ENCODE data around the gene ZFP42.
"Not testable (repeated sequence)": the region's sequence is repeated elsewhere in the genome, so short reads cannot be mapped to it uniquely, and the experiment has no call there.

ZFP42 gene

GRCh38 chr4:187995322-187996207 is at the start of gene ZFP42:
ZFP42 (plus strand) TSS chr4:187995771; CDS start chr4:188002808, 7,037 bp downstream.
- Histone ChIP-seq H3K4me3 (ENCODE audit: low read length) (peak within 1 kb of the TSS; percentile 95), H3K36me3 (ENCODE audit: control insufficient read depth, low read depth, low read length) (peaks cover 27% of the 10 kb centered on the region), H3K9ac (ENCODE audit: low read length) (peak within 1 kb of the TSS; percentile 100), H3K4me1 (ENCODE audit: control insufficient read depth, low read depth, low read length) (peaks cover 24% of the 10 kb centered on the region), H3K27me3 (ENCODE audit: control insufficient read depth, insufficient read depth, low read length) (no peaks in the 10 kb centered on the region), H3K9me3 (ENCODE audit: control insufficient read depth, low read depth, low read length) (no peaks in the 10 kb centered on the region), H3K27ac (ENCODE audit: low read length) (peak within 1 kb of the TSS; percentile 98)

- H3K27me3 ChIP-seq (ENCODE audit: control insufficient read depth, insufficient read depth, low read length), result no peaks in the 10 kb centered on the region
- no peaks in the 10 kb centered on the region for H3K9me3 ChIP-seq (ENCODE audit: control insufficient read depth, low read depth, low read length)
- no peak overlapping the region for H3K9ac ChIP-seq (ENCODE audit: low read length)
- no peak overlapping the region for H3K27ac ChIP-seq (ENCODE audit: low read length)
- H3K4me3 ChIP-seq (ENCODE audit: low read length), result no peak overlapping the region
- H3K4me1 ChIP-seq (ENCODE audit: control insufficient read depth, low read depth, low read length), result peaks cover 4% of the 10 kb centered on the region
- H3K36me3 ChIP-seq (ENCODE audit: control insufficient read depth, low read depth, low read length), result no peaks in the 10 kb centered on the region
Observed at GRCh38 chr4:187961171-187961570, 34.4 kb upstream of the ZFP42 start.

- no peaks in the 10 kb centered on the region for H3K27me3 ChIP-seq (ENCODE audit: control insufficient read depth, insufficient read depth, low read length)
- no peaks in the 10 kb centered on the region for H3K36me3 ChIP-seq (ENCODE audit: control insufficient read depth, low read depth, low read length)
- no peak overlapping the region for H3K9ac ChIP-seq (ENCODE audit: low read length)
- no peaks in the 10 kb centered on the region for H3K9me3 ChIP-seq (ENCODE audit: control insufficient read depth, low read depth, low read length)
- no peak overlapping the region for H3K27ac ChIP-seq (ENCODE audit: low read length)
- peaks cover 4% of the 10 kb centered on the region for H3K4me1 ChIP-seq (ENCODE audit: control insufficient read depth, low read depth, low read length)
- H3K4me3 ChIP-seq (ENCODE audit: low read length), result no peak overlapping the region
Observed at GRCh38 chr4:187961961-187962360, 33.6 kb upstream of the ZFP42 start.

- no peaks in the 10 kb centered on the region for H3K9me3 ChIP-seq (ENCODE audit: control insufficient read depth, low read depth, low read length)
- peaks cover 4% of the 10 kb centered on the region for H3K4me1 ChIP-seq (ENCODE audit: control insufficient read depth, low read depth, low read length)
- H3K27me3 ChIP-seq (ENCODE audit: control insufficient read depth, insufficient read depth, low read length), result no peaks in the 10 kb centered on the region
- H3K27ac ChIP-seq (ENCODE audit: low read length), result no peak overlapping the region
- no peak overlapping the region for H3K4me3 ChIP-seq (ENCODE audit: low read length)
- no peaks in the 10 kb centered on the region for H3K36me3 ChIP-seq (ENCODE audit: control insufficient read depth, low read depth, low read length)
- H3K9ac ChIP-seq (ENCODE audit: low read length), result no peak overlapping the region
Observed at GRCh38 chr4:187962926-187963325, 32.6 kb upstream of the ZFP42 start.

GRCh38 chr4:187965726-187966125 is 29.8 kb upstream of the ZFP42 start:
- H3K36me3 ChIP-seq (ENCODE audit: control insufficient read depth, low read depth, low read length), result no peaks in the 10 kb centered on the region
- no peaks in the 10 kb centered on the region for H3K9me3 ChIP-seq (ENCODE audit: control insufficient read depth, low read depth, low read length)
- no peak overlapping the region for H3K27ac ChIP-seq (ENCODE audit: low read length)
- no peak overlapping the region for H3K9ac ChIP-seq (ENCODE audit: low read length)
- no peak overlapping the region for H3K4me3 ChIP-seq (ENCODE audit: low read length)
- H3K4me1 ChIP-seq (ENCODE audit: control insufficient read depth, low read depth, low read length), result peaks cover 4% of the 10 kb centered on the region
- H3K27me3 ChIP-seq (ENCODE audit: control insufficient read depth, insufficient read depth, low read length), result no peaks in the 10 kb centered on the region

- H3K27ac ChIP-seq (ENCODE audit: low read length), result no peak overlapping the region
- H3K9ac ChIP-seq (ENCODE audit: low read length), result no peak overlapping the region
- no peaks in the 10 kb centered on the region for H3K4me1 ChIP-seq (ENCODE audit: control insufficient read depth, low read depth, low read length)
- no peaks in the 10 kb centered on the region for H3K9me3 ChIP-seq (ENCODE audit: control insufficient read depth, low read depth, low read length)
- no peaks in the 10 kb centered on the region for H3K27me3 ChIP-seq (ENCODE audit: control insufficient read depth, insufficient read depth, low read length)
- no peaks in the 10 kb centered on the region for H3K36me3 ChIP-seq (ENCODE audit: control insufficient read depth, low read depth, low read length)
- no peak overlapping the region for H3K4me3 ChIP-seq (ENCODE audit: low read length)
Observed at GRCh38 chr4:187972135-187972534, 23.4 kb upstream of the ZFP42 start.

GRCh38 chr4:187983746-187984145 is 11.8 kb upstream of the ZFP42 start:
- Histone ChIP-seq H3K4me1 (ENCODE audit: control insufficient read depth, low read depth, low read length) (no peaks in the 10 kb centered on the region), H3K9me3 (ENCODE audit: control insufficient read depth, low read depth, low read length) (no peaks in the 10 kb centered on the region), H3K36me3 (ENCODE audit: control insufficient read depth, low read depth, low read length) (no peaks in the 10 kb centered on the region), H3K27ac (ENCODE audit: low read length) (no peak overlapping the region), H3K4me3 (ENCODE audit: low read length) (no peak overlapping the region), H3K27me3 (ENCODE audit: control insufficient read depth, insufficient read depth, low read length) (no peaks in the 10 kb centered on the region), H3K9ac (ENCODE audit: low read length) (no peak overlapping the region)

GRCh38 chr4:187992971-187993370 is 2.6 kb upstream of the ZFP42 start:
- Histone ChIP-seq H3K4me1 (ENCODE audit: control insufficient read depth, low read depth, low read length) (peaks cover 14% of the 10 kb centered on the region), H3K9ac (ENCODE audit: low read length) (no peak overlapping the region), H3K4me3 (ENCODE audit: low read length) (no peak overlapping the region), H3K27ac (ENCODE audit: low read length) (peak overlapping the region; percentile 25), H3K27me3 (ENCODE audit: control insufficient read depth, insufficient read depth, low read length) (no peaks in the 10 kb centered on the region), H3K36me3 (ENCODE audit: control insufficient read depth, low read depth, low read length) (peaks cover 4% of the 10 kb centered on the region), H3K9me3 (ENCODE audit: control insufficient read depth, low read depth, low read length) (no peaks in the 10 kb centered on the region)

GRCh38 chr4:187993827-187994226 is 1.7 kb upstream of the ZFP42 start:
- H3K4me1 ChIP-seq (ENCODE audit: control insufficient read depth, low read depth, low read length), result peaks cover 18% of the 10 kb centered on the region
- H3K27ac ChIP-seq (ENCODE audit: low read length), result peak overlapping the region; percentile 25
- no peak overlapping the region for H3K4me3 ChIP-seq (ENCODE audit: low read length)
- H3K9ac ChIP-seq (ENCODE audit: low read length), result no peak overlapping the region
- peaks cover 10% of the 10 kb centered on the region for H3K36me3 ChIP-seq (ENCODE audit: control insufficient read depth, low read depth, low read length)
- no peaks in the 10 kb centered on the region for H3K27me3 ChIP-seq (ENCODE audit: control insufficient read depth, insufficient read depth, low read length)
- H3K9me3 ChIP-seq (ENCODE audit: control insufficient read depth, low read depth, low read length), result no peaks in the 10 kb centered on the region

- peaks cover 34% of the 10 kb centered on the region for H3K36me3 ChIP-seq (ENCODE audit: control insufficient read depth, low read depth, low read length)
- H3K4me1 ChIP-seq (ENCODE audit: control insufficient read depth, low read depth, low read length), result peaks cover 24% of the 10 kb centered on the region
- peak overlapping the region; percentile 95 for H3K4me3 ChIP-seq (ENCODE audit: low read length)
- H3K27ac ChIP-seq (ENCODE audit: low read length), result peak overlapping the region; percentile 88
- peak overlapping the region; percentile 100 for H3K9ac ChIP-seq (ENCODE audit: low read length)
- H3K9me3 ChIP-seq (ENCODE audit: control insufficient read depth, low read depth, low read length), result no peaks in the 10 kb centered on the region
- no peaks in the 10 kb centered on the region for H3K27me3 ChIP-seq (ENCODE audit: control insufficient read depth, insufficient read depth, low read length)
Observed at GRCh38 chr4:187996502-187997177, 1.1 kb downstream of the ZFP42 start.

GRCh38 chr4:187997991-187998390 is 2.4 kb downstream of the ZFP42 start:
- not testable (repeated sequence) for H3K9me3 ChIP-seq (ENCODE audit: control insufficient read depth, low read depth, low read length); H3K27ac ChIP-seq (ENCODE audit: low read length); H3K27me3 ChIP-seq (ENCODE audit: control insufficient read depth, insufficient read depth, low read length)
- Histone ChIP-seq H3K4me1 (ENCODE audit: control insufficient read depth, low read depth, low read length) (peaks cover 17% of the 10 kb centered on the region), H3K9ac (ENCODE audit: low read length) (peak overlapping the region; percentile 100), H3K4me3 (ENCODE audit: low read length) (peak overlapping the region; percentile 95), H3K36me3 (ENCODE audit: control insufficient read depth, low read depth, low read length) (peaks cover 48% of the 10 kb centered on the region)
